Endothelial cell (in vitro differentiated cells): Measurements from ENCODE around the gene ZSCAN32. TPM values are rescaled to one million over a fixed set of nuclear protein-coding genes. Genes with fewer than 3 reads are reported as not detected.

Experiments used
- DNase-seq: peaks from one replicate; pipeline ENCODE4 v3.0.0; 2021; ENCODE audit warnings: low spot score
- H3K27ac Mint-ChIP-seq: one replicate; pipeline ENCODE4 v1.8.0; 2021; ENCODE audit warnings: mixed read lengths, inconsistent platforms; ENCODE audit not compliant: unreplicated experiment
- H3K27me3 Mint-ChIP-seq: one replicate; pipeline ENCODE4 v1.8.0; 2021; ENCODE audit warnings: mild to moderate bottlenecking, moderate library complexity, mixed read lengths, inconsistent platforms; ENCODE audit not compliant: unreplicated experiment
- H3K36me3 Mint-ChIP-seq: one replicate; pipeline ENCODE4 v1.8.0; 2021; ENCODE audit warnings: mild to moderate bottlenecking, low read depth, mixed read lengths, inconsistent platforms; ENCODE audit not compliant: unreplicated experiment
- H3K4me1 Mint-ChIP-seq: one replicate; pipeline ENCODE4 v1.8.0; 2021; ENCODE audit warnings: mild to moderate bottlenecking, mixed read lengths, inconsistent platforms; ENCODE audit not compliant: unreplicated experiment
- H3K4me3 Mint-ChIP-seq: one replicate; pipeline ENCODE4 v1.8.0; 2021; ENCODE audit warnings: mild to moderate bottlenecking, mixed read lengths, inconsistent platforms; ENCODE audit not compliant: unreplicated experiment
- H3K9me3 Mint-ChIP-seq: one replicate; pipeline ENCODE4 v1.8.0; 2021; ENCODE audit warnings: mixed read lengths, inconsistent platforms; ENCODE audit not compliant: unreplicated experiment
- total RNA-seq: library from RNA; stranded (reverse); fragmentation: NEBNext Ultra II Directional; extraction: Animal tissue kit (Norgen Biotek cat#: 25700); gene quantifications from one replicate; pipeline ENCODE4 v1.2.1, GENCODE V29; 2021; ENCODE audit not compliant: unreplicated experiment
- TF ChIP-seq, protein P1 (sequence below): fragments of 200-600 bp; sonication (generic); IDR thresholded peaks from one replicate; pipeline ENCODE4 v1.5.0; 2021; ENCODE audit warnings: antibody characterized with exemption; ENCODE audit not compliant: unreplicated experiment

The ZSCAN32 gene
- total RNA-seq, 1 donor from 2014 or later: 16.6 TPM

DNA sequence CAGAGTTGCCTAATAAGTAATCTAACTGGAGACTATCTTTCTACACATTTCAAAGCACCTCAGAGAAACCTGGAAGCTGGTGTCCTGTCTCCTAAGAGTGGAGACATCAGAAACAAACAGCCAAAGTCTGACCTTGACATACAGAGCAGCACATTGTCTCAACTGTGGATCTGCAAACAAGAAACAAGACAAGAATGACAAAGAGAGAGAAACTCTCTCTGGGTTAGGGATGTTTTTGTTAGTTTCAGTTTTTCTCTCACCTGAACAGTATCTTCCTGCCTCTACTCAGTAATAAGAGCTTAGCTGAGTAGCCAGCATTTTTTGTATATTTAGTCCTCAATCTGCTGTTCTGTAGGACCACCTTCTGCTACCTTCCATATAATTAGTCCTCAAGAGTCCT, 33.6 kb upstream of the ZSCAN32 start:
- TF ChIP-seq, protein P1, sequence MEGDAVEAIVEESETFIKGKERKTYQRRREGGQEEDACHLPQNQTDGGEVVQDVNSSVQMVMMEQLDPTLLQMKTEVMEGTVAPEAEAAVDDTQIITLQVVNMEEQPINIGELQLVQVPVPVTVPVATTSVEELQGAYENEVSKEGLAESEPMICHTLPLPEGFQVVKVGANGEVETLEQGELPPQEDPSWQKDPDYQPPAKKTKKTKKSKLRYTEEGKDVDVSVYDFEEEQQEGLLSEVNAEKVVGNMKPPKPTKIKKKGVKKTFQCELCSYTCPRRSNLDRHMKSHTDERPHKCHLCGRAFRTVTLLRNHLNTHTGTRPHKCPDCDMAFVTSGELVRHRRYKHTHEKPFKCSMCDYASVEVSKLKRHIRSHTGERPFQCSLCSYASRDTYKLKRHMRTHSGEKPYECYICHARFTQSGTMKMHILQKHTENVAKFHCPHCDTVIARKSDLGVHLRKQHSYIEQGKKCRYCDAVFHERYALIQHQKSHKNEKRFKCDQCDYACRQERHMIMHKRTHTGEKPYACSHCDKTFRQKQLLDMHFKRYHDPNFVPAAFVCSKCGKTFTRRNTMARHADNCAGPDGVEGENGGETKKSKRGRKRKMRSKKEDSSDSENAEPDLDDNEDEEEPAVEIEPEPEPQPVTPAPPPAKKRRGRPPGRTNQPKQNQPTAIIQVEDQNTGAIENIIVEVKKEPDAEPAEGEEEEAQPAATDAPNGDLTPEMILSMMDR: no peak
- H3K9me3 Mint-ChIP-seq: no peaks in the 10 kb centered on the region
- H3K4me3 Mint-ChIP-seq: no peak overlapping the region

DNA sequence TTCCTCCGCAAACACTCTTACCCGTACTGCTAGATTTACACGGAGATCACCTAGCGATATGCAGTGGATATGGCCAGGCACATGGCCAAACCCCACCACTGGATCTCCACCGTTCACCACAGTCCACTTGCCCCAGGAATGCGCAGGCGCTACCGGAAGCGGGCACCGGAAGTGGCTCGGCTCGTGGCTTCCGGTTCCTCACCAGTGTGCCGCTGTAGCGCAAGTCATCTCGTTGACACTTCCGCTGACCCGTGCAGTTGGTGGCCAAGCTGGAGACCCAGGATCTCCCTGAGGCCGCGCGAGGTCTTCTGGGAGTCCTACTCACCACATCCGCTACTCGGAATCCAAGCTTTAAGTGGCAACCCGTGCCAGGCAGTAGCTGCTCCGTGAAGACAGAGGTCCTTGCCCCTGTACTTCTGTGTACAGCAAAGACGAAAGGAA, 31.0 kb upstream of the ZSCAN32 start:
- TF ChIP-seq, protein P1: no peak
- H3K27ac Mint-ChIP-seq: no peak overlapping the region
- peaks cover 8% of the 10 kb centered on the region for H3K36me3 Mint-ChIP-seq
- H3K9me3 Mint-ChIP-seq: no peaks in the 10 kb centered on the region
- no peaks in the 10 kb centered on the region for H3K4me1 Mint-ChIP-seq
- H3K27me3 Mint-ChIP-seq: no peaks in the 10 kb centered on the region
- no peak overlapping the region for H3K4me3 Mint-ChIP-seq
- DNase-seq: no peak

More for the DNA sequence above, 33.6 kb upstream of the ZSCAN32 start:
- H3K4me1 Mint-ChIP-seq: no peaks in the 10 kb centered on the region
- no peaks in the 10 kb centered on the region for H3K27me3 Mint-ChIP-seq
- no peak overlapping the region for H3K27ac Mint-ChIP-seq
- peaks cover 9% of the 10 kb centered on the region for H3K36me3 Mint-ChIP-seq
- no peak for DNase-seq

GRCh38 chr16:3413730-3414379, 13.1 kb upstream of the ZSCAN32 start:
- no peak for DNase-seq
- TF ChIP-seq, protein P1: no peak
- H3K27ac Mint-ChIP-seq: no peak overlapping the region
- no peaks in the 10 kb centered on the region for H3K4me1 Mint-ChIP-seq
- peaks cover 20% of the 10 kb centered on the region for H3K9me3 Mint-ChIP-seq
- no peak overlapping the region for H3K4me3 Mint-ChIP-seq
- H3K27me3 Mint-ChIP-seq: peaks cover 6% of the 10 kb centered on the region
- peaks cover 47% of the 10 kb centered on the region for H3K36me3 Mint-ChIP-seq

- no peak for DNase-seq
- peaks cover 79% of the 10 kb centered on the region for H3K36me3 Mint-ChIP-seq
- no peak overlapping the region for H3K27ac Mint-ChIP-seq
- H3K9me3 Mint-ChIP-seq: peaks cover 24% of the 10 kb centered on the region
- H3K27me3 Mint-ChIP-seq: peaks cover 11% of the 10 kb centered on the region
- peaks cover 1% of the 10 kb centered on the region for H3K4me1 Mint-ChIP-seq
- TF ChIP-seq, protein P1: no peak
- H3K4me3 Mint-ChIP-seq: peak overlapping the region; percentile 80
Observed at GRCh38 chr16:3408561-3409197, 7.9 kb upstream of the ZSCAN32 start.
